Heart left ventricle (tissue), 13 donors: ENCODE results near the gene MAP1LC3B2.

Experiments used
- CTCF ChIP-seq, 12 donors: fragments of 200-600 bp; sonication (generic) in 4 of 12; IDR thresholded peaks; one replicate each; pipeline versions ENCODE4 v1.5.0 to v1.8.0; 2018 to 2022; ENCODE audit warnings: antibody characterized with exemption in 12 of 12, mild to moderate bottlenecking in 5 of 12
- POLR2A ChIP-seq, 2 donors: fragments of 450-650 bp; IDR thresholded peaks; one replicate each; pipeline ENCODE4 v1.6.1; 2017; ENCODE audit warnings: antibody characterized with exemption in 2 of 2, mild to moderate bottlenecking in 2 of 2, moderate library complexity in 2 of 2
- donor health status: ischemic (EF 13 %, LVEDD 7.1; RV severe dilation, severe dysfunction).
- donor health status: DM: no; HTN: yes; CAD: no.
- donor health status: DM: no; HTN: no; CAD: no.
- donor health status: ischemic (EF 25% LVEDD 6.9; RV normal size, moderate dysfunction).
- donor health status: ischemic (EF 25% LVEDD 5.7; RV mildly dilated, moderate dysfunction).
- donor health status: ischemic (EF 35%, LVEDD 5.7; RV mildly dilated, moderate dysfunction).
- donor health status: nonischemic (EF 11% LVEDD 7.7; RV severe dilation, severe dysfunction).
- donor health status: DM: yes; HTN: yes; CAD: no.
- donor health status: PGD.
- donor health status: ischemic (EF 29% LVEDD 5.4; RV normal size, mild dysfunction).
- donor health status: nonischemic (EF 23%, LVEDD 6.1; RV moderate dilation, normal function).

GRCh38 chr12:116520801-116521471, 38.2 kb upstream of the MAP1LC3B2 start:
- TF ChIP-seq POLR2A (IDR thresholded peaks at IDR 0.05) (no peak), CTCF (IDR thresholded peaks at IDR 0.05) (no peak)
